ENCODE data around the gene SCARF1.
A peak's percentile ranks its signal among the peaks of the same experiment; 100 is the strongest.
"Not testable (repeated sequence)": the region's sequence is repeated elsewhere in the genome, so short reads cannot be mapped to it uniquely, and the experiment has no call there.

Gene SCARF1

DNA sequence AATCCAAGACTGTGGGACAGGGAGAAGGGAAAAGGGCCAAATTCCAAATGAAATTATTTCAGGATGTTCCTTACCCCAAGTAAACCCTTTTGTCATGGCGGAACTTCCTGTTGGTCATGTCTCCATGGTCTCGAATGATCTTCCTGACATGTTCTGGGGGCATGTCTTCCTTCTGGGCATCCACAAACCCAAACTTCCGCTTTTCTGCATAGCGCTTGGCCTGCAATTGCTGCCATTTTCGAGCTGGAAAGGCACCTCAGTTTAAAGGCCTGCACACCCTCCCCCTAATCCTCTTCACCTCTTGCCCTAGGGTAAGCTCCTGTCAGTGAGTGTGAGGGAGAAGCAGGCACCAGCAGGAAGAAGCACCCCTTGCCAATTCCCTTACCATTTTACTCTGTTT, 37.9 kb upstream of the SCARF1 start:
- no peak for DNase-seq (ENCODE audit: low read depth, low spot score)
- peak overlapping the region; percentile 87 for H3K4me3 ChIP-seq (ENCODE audit: low read depth, low read length)
- TF ChIP-seq, protein P1, sequence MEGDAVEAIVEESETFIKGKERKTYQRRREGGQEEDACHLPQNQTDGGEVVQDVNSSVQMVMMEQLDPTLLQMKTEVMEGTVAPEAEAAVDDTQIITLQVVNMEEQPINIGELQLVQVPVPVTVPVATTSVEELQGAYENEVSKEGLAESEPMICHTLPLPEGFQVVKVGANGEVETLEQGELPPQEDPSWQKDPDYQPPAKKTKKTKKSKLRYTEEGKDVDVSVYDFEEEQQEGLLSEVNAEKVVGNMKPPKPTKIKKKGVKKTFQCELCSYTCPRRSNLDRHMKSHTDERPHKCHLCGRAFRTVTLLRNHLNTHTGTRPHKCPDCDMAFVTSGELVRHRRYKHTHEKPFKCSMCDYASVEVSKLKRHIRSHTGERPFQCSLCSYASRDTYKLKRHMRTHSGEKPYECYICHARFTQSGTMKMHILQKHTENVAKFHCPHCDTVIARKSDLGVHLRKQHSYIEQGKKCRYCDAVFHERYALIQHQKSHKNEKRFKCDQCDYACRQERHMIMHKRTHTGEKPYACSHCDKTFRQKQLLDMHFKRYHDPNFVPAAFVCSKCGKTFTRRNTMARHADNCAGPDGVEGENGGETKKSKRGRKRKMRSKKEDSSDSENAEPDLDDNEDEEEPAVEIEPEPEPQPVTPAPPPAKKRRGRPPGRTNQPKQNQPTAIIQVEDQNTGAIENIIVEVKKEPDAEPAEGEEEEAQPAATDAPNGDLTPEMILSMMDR (IDR thresholded peaks at IDR 0.05; ENCODE audit: low read depth, low read length): no peak
- in situ Hi-C loops (cut with HindIII; ENCODE audit: low sequenced_read_pairs): no loop called here

DNA sequence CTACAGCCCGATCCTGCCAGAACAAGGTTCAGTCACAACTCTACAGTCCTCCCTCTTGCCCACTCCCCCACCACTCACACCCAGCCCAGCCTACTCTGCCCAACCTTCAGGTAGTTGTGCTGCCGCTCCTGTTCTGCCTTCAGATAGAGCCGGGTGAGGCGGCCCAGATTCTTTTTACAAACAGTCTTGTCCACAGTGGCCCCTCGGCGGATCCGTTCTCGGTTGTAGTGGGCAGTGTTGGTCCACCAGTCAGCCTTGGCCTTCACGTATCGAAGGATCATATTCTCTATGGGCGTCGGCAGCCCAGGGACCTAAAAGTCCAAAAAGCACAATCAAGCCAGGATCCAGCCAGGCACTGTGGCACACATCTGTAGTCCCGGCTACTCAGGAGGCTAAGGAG, 30.9 kb upstream of the SCARF1 start:
- H3K4me3 ChIP-seq (ENCODE audit: low read depth, low read length): no peak overlapping the region
- DNase-seq (ENCODE audit: low read depth, low spot score): no peak
- TF ChIP-seq, protein P1 (IDR thresholded peaks at IDR 0.05; ENCODE audit: low read depth, low read length): no peak
- in situ Hi-C loops (cut with HindIII; ENCODE audit: low sequenced_read_pairs): no loop called here

DNA sequence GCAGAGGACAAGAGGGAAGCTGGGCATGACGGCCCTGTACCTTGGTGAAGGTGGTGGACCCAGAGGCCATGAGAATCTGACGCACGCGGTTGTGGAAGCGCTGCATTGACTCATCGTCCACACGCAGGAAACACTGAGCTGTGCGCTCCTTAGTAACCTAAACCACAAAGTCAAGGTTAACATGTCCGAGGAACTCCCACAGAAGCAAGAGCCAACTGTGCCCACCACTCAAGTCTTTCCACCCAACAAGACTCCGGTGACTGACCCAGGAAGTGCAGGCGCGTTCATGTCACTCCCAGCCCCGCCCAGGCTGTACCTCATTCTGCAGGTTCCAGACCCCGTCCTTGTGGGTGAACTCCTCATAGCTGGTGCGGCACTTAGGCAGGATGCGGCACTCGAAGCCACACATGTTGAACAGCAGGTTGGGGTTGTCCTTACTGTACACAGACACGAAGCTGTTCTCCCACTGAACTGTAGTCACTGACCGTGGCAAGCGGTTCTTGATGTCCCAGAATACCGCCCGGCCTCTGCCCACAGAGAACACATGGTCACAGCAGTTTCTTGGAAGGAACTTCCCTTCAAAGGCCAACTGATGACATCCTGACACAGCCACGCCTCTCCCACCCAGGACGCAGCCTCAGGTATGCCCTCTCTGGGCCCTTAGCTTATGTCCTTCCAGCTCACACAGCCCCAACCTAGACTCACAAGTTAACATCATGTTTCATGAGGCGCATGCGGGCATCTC, 27.7 kb upstream of the SCARF1 start:
- no peak for DNase-seq (ENCODE audit: low read depth, low spot score)
- in situ Hi-C loops (cut with HindIII; ENCODE audit: low sequenced_read_pairs): no loop called here
- no peak overlapping the region for H3K4me3 ChIP-seq (ENCODE audit: low read depth, low read length)
- TF ChIP-seq, protein P1 (IDR thresholded peaks at IDR 0.05; ENCODE audit: low read depth, low read length): no peak

DNA sequence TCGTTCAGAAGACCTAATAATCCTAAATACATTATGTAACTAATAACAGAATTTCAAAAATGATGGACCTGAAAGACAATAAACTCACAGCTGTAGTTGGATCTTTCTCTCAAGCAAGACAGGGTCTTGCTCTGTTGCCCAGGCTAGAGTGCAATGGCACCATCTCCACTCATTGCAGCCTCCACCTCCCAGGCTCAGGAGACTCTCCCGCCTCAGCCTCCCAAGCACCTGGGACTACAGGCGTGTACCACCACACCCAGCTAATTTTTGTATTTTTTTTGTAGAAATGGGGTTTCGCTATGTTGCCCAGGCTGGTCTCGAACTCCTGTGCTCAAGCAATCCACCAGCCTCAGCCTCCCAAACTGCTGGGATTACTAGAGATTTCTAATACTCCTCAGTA, 18.4 kb upstream of the SCARF1 start:
- H3K4me3 ChIP-seq (ENCODE audit: low read depth, low read length); DNase-seq (ENCODE audit: low read depth, low spot score); in situ Hi-C loops (cut with HindIII; ENCODE audit: low sequenced_read_pairs): not testable (repeated sequence)

DNA sequence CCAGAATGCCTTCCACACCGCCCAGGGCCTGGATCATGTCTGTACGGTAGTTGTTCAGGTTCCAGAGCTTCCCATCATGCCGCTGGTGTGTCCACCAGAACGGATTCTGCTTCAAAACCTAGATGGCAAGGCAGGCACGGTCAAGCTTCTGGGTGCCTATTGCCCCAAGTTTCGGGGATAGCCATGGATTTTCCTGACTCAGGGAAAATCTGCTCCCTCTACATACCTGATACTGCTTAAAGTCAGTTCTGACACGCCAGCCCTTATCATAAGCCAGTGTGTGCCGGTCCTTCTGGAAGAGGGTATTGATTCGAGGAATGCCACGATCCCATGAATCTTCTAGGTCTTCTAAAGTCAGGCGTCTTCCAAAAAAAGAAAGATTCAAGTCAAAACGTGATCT, 15.5 kb upstream of the SCARF1 start:
- in situ Hi-C loops (cut with HindIII; ENCODE audit: low sequenced_read_pairs): no loop called here
- DNase-seq (ENCODE audit: low read depth, low spot score): no peak
- H3K4me3 ChIP-seq (ENCODE audit: low read depth, low read length): no peak overlapping the region
- TF ChIP-seq, protein P1 (IDR thresholded peaks at IDR 0.05; ENCODE audit: low read depth, low read length): no peak

DNA sequence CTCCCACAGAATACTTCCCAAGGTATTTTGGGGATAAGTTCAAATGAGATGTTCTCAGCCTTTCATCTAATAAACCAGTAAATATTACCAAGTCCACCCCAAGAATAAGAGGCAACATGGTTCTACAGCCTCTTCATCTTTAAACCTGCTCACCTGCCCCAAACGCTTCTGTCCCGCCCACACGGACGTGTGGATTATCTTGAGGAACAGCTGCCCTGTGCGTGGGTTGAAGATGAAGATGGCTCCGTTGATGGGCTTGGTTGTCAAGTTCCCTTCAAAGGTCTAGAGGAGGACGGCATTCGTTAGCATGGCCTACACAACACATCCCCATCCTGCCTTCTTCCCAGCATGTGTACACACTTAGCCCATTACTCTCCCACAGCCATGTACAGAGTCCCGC, 12.6 kb upstream of the SCARF1 start:
- TF ChIP-seq, protein P1 (IDR thresholded peaks at IDR 0.05; ENCODE audit: low read depth, low read length): no peak
- DNase-seq (ENCODE audit: low read depth, low spot score): no peak
- no peak overlapping the region for H3K4me3 ChIP-seq (ENCODE audit: low read depth, low read length)
- in situ Hi-C loops (cut with HindIII; ENCODE audit: low sequenced_read_pairs): no loop called here

DNA sequence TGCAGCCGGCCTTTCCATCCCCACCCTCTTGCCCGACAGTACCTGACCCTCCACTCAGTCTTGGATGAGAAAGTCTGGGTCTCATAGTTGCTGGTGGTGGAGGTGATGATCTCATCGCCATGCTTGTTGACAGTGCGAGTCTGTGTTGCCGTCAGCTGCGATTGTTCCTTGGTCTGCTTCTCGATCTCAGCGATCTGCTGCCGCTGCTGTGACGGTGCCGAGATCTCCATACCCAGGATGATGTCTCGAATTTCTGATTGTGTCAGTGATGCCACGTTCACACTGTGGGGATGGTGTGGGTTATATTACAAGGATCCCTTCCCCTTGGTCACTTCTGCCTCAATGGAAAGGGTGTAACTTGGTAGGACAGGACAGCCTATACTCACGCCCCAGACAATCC, 8.2 kb upstream of the SCARF1 start:
- no peak for DNase-seq (ENCODE audit: low read depth, low spot score)
- H3K4me3 ChIP-seq (ENCODE audit: low read depth, low read length): no peak overlapping the region
- in situ Hi-C loops (cut with HindIII; ENCODE audit: low sequenced_read_pairs): no loop called here
- TF ChIP-seq, protein P1 (IDR thresholded peaks at IDR 0.05; ENCODE audit: low read depth, low read length): no peak

DNA sequence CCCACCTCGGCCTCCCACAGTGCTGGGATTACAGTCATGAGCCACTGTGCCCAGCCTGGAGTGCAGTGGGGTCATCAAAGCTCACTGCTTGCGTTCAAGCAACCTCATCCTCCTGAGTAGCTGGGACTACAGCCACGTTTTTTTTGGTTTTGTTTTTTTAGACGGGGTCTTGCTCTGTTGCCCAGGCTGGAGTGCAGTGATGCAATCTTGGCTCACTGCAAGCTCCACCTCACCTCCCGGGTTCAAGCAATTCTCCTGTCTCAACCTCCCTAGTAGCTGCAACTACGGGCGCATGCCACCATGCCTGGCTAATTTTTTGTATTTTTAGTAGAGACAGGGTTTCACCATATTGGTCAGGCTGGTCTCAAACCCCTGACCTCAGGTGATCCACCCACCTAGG, 7.3 kb upstream of the SCARF1 start:
- in situ Hi-C loops (cut with HindIII; ENCODE audit: low sequenced_read_pairs); DNase-seq (ENCODE audit: low read depth, low spot score); H3K4me3 ChIP-seq (ENCODE audit: low read depth, low read length): not testable (repeated sequence)

Data from astrocyte of the spinal cord (primary cell).